Measurements from ENCODE around the gene MST1. TPM values are rescaled to one million over a fixed set of nuclear protein-coding genes. Genes with fewer than 3 reads are reported as not detected.

The MST1 gene
- total and polyA plus RNA-seq, 2 of the 4 experiments (the other 2 are of a cell fraction) = 1.3 to 13.0 TPM

DNA sequence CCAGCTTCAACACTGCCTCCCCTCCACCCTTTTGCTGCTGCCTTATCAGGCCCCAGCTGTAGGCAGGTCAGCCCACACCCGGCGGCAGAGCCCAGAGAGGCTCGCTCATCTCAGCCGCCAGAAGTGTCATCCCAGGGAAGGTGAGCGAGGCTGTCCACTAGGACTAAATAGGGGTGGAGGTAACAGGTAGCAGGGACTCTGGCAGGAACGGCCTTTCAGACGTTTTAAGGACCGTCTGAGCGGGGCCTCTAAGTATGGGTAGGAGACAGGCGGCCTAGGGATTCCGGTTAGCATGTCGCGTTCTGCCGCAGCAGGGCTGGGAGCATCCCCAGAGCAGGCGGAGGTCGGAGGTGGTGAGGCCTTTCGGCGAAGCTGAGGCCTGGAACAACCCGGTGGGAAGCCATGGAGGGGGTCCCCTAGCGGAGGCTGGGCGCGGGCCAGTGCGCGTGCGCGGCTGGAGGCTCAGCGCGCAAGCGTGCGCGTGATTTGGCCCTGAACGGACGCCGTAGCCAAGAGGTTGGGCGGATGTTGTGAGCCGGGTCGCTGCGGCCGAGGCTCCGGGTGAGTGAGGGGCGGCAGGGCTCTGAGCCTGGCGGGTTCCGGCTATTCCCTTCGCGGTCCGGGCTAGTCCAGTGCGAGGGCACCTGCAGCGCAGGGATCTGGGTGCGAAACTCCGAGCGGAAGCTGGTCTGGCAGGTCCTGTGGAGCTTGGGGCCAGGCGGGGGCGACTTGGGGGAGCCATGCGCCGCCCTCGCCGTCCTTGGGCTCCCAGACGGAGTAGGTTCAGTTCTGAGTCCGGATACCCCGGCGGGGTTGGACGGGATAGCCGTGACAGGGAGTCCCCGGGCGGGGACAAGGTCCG lies at the start of gene MST1, which contains the start of gene RNF123 (continued):
- TF ChIP-seq, protein P1, sequence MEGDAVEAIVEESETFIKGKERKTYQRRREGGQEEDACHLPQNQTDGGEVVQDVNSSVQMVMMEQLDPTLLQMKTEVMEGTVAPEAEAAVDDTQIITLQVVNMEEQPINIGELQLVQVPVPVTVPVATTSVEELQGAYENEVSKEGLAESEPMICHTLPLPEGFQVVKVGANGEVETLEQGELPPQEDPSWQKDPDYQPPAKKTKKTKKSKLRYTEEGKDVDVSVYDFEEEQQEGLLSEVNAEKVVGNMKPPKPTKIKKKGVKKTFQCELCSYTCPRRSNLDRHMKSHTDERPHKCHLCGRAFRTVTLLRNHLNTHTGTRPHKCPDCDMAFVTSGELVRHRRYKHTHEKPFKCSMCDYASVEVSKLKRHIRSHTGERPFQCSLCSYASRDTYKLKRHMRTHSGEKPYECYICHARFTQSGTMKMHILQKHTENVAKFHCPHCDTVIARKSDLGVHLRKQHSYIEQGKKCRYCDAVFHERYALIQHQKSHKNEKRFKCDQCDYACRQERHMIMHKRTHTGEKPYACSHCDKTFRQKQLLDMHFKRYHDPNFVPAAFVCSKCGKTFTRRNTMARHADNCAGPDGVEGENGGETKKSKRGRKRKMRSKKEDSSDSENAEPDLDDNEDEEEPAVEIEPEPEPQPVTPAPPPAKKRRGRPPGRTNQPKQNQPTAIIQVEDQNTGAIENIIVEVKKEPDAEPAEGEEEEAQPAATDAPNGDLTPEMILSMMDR (conservative IDR thresholded peaks at IDR 0.05; ENCODE audit: low read depth, low read length) = peak; percentile 43
- TF ChIP-seq CHD1 (IDR thresholded peaks at IDR 0.05; ENCODE audit: low read depth, low read length) (no peak), RCOR1 (IDR thresholded peaks at IDR 0.05; ENCODE audit: insufficient replicate concordance, low read length) (no peak)
